Endodermal cell (in vitro differentiated cells): ENCODE results near the gene UPP1. TPM values are rescaled to one million over a fixed set of nuclear protein-coding genes. Genes with fewer than 3 reads are reported as not detected.
A peak's percentile ranks its signal among the peaks of the same experiment; 100 is the strongest.
"Not testable (repeated sequence)": the region's sequence is repeated elsewhere in the genome, so short reads cannot be mapped to it uniquely, and the experiment has no call there.

Experiments used
- DNase-seq: peaks from one replicate; pipeline ENCODE4 v3.0.0-alpha.2; 2017
- H3K27ac ChIP-seq: 2 replicates; pipeline ENCODE4 v1.5.1; 2013; ENCODE audit warnings: mild to moderate bottlenecking, low read depth, low read length, moderate library complexity
- H3K27me3 ChIP-seq: 2 replicates; pipeline ENCODE4 v1.6.1; 2013; ENCODE audit warnings: mild to moderate bottlenecking, low read length, moderate library complexity; ENCODE audit not compliant: insufficient read depth, control insufficient read depth, poor library complexity, severe bottlenecking
- H3K36me3 ChIP-seq: 2 replicates; pipeline ENCODE4 v1.7.0; 2013; ENCODE audit warnings: mild to moderate bottlenecking, low read length, moderate library complexity; ENCODE audit not compliant: control insufficient read depth, insufficient read depth
- H3K4me1 ChIP-seq: one replicate; pipeline ENCODE4 v1.7.0; 2013; ENCODE audit warnings: low read length; ENCODE audit not compliant: control insufficient read depth, insufficient read depth
- H3K4me3 ChIP-seq: 2 replicates; pipeline ENCODE4 v1.5.1; 2013; ENCODE audit warnings: mild to moderate bottlenecking, low read length, moderate library complexity
- H3K9ac ChIP-seq: 2 replicates; pipeline ENCODE4 v1.6.1; 2013; ENCODE audit warnings: mild to moderate bottlenecking, low read length, moderate library complexity; ENCODE audit not compliant: poor library complexity, severe bottlenecking; ENCODE audit errors: extremely low read depth
- H3K9me3 ChIP-seq: 2 replicates; pipeline ENCODE4 v1.6.1; 2013; ENCODE audit warnings: mild to moderate bottlenecking, low read length, moderate library complexity; ENCODE audit not compliant: control insufficient read depth
- H3K27ac Mint-ChIP-seq: 2 replicates; pipeline ENCODE4 v1.8.0; 2020; ENCODE audit warnings: mixed read lengths
- H3K27me3 Mint-ChIP-seq: 2 replicates; pipeline ENCODE4 v1.8.0; 2021; ENCODE audit warnings: mild to moderate bottlenecking, mixed read lengths; ENCODE audit not compliant: insufficient read depth
- H3K36me3 Mint-ChIP-seq: 2 replicates; pipeline ENCODE4 v1.8.0; 2020; ENCODE audit warnings: low read depth, mixed read lengths
- H3K4me1 Mint-ChIP-seq: 2 replicates; pipeline ENCODE4 v1.8.0; 2020; ENCODE audit warnings: mixed read lengths
- H3K4me3 Mint-ChIP-seq: 2 replicates; pipeline ENCODE4 v1.8.0; 2020; ENCODE audit warnings: mild to moderate bottlenecking, moderate library complexity, mixed read lengths
- H3K9me3 Mint-ChIP-seq: 2 replicates; pipeline ENCODE4 v1.8.0; 2020; ENCODE audit warnings: mild to moderate bottlenecking, mixed read lengths
- WGBS, 2 experiments: methylation state at CpG; one replicate each; pipeline versions ENCODE4 v1.1.5 to v1.1.7; 2013; ENCODE audit warnings: missing lambda C conversion rate in 2 of 2, mixed read lengths in 1 of 2; ENCODE audit not compliant: insufficient coverage in 1 of 2, insufficient read length in 1 of 2; 5-methylcytosine and 5-hydroxymethylcytosine counted together
- total RNA-seq, 2 donors: library from RNA; stranded (reverse); fragmentation: NEBNext Ultra II Directional in 1 of 2; extraction: Animal tissue kit (Norgen Biotek cat#: 25700) in 1 of 2; gene quantifications; 2 replicates in 1 of 2; 3 replicates in 1 of 2; pipeline ENCODE4 v1.2.1, GENCODE V29; 2021
- TF ChIP-seq, protein P1 (sequence below): fragments of 200-600 bp; sonication (generic); conservative IDR thresholded peaks from 2 replicates; pipeline ENCODE4 v1.5.0; 2021; ENCODE audit warnings: antibody characterized with exemption, mild to moderate bottlenecking

The UPP1 gene
- total RNA-seq, 2 donors from 2014 or later, result 40.5 to 46.3 TPM

GRCh38 chr7:48118041-48118440 is 29.0 kb downstream of the UPP1 start:
- 92 to 98% methylated on average over 6 to 10 of the region's 10 CpGs for WGBS, 2 experiments
- Mint-ChIP-seq H3K9me3 (peaks cover 26% of the 10 kb centered on the region), H3K4me1 (no peaks in the 10 kb centered on the region), H3K4me3 (no peak overlapping the region), H3K27ac (no peak overlapping the region), H3K27me3 (peaks cover 3% of the 10 kb centered on the region), H3K36me3 (no peaks in the 10 kb centered on the region)
- Histone ChIP-seq H3K27ac (no peak overlapping the region), H3K9me3 (peaks cover 10% of the 10 kb centered on the region), H3K27me3 (no peaks in the 10 kb centered on the region), H3K4me1 (no peaks in the 10 kb centered on the region), H3K9ac (no peak overlapping the region), H3K4me3 (no peak overlapping the region), H3K36me3 (no peaks in the 10 kb centered on the region)
- DNase-seq, result no peak
- TF ChIP-seq, protein P1, sequence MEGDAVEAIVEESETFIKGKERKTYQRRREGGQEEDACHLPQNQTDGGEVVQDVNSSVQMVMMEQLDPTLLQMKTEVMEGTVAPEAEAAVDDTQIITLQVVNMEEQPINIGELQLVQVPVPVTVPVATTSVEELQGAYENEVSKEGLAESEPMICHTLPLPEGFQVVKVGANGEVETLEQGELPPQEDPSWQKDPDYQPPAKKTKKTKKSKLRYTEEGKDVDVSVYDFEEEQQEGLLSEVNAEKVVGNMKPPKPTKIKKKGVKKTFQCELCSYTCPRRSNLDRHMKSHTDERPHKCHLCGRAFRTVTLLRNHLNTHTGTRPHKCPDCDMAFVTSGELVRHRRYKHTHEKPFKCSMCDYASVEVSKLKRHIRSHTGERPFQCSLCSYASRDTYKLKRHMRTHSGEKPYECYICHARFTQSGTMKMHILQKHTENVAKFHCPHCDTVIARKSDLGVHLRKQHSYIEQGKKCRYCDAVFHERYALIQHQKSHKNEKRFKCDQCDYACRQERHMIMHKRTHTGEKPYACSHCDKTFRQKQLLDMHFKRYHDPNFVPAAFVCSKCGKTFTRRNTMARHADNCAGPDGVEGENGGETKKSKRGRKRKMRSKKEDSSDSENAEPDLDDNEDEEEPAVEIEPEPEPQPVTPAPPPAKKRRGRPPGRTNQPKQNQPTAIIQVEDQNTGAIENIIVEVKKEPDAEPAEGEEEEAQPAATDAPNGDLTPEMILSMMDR, result no peak

DNA sequence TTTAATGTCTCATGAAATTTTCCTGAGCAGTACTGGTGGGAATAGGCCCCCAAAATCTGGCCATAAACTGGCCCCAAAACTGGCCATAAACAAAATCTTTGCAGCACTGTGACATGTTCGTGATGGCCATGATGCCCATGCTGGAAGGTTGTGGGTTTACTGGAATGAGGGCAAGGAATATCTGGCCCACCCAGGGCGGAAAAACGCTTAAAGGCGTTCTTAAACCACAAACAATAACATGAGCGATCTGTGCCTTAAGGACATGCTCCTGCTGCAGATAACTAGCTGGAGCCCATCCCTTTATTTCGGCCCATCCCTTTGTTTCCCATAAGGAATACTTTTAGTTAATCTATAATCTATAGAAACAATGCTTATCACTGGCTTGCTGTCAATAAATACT is 31.5 kb downstream of the UPP1 start:
- not testable (repeated sequence) for H3K4me1 Mint-ChIP-seq, H3K27ac ChIP-seq

GRCh38 chr7:48126037-48126436 is 37.0 kb downstream of the UPP1 start:
- 91 to 93% methylated on average over 2 of the region's 2 CpGs for WGBS, 2 experiments
- Mint-ChIP-seq H3K4me3 (no peak overlapping the region), H3K4me1 (peaks cover 19% of the 10 kb centered on the region), H3K27me3 (no peaks in the 10 kb centered on the region), H3K27ac (no peak overlapping the region), H3K36me3 (no peaks in the 10 kb centered on the region), H3K9me3 (peaks cover 60% of the 10 kb centered on the region)
- Histone ChIP-seq H3K9me3 (peaks cover 70% of the 10 kb centered on the region), H3K27ac (no peak overlapping the region), H3K4me3 (no peak overlapping the region), H3K27me3 (no peaks in the 10 kb centered on the region), H3K4me1 (peaks cover 15% of the 10 kb centered on the region), H3K9ac (no peak overlapping the region), H3K36me3 (no peaks in the 10 kb centered on the region)
- TF ChIP-seq, protein P1, result no peak
- DNase-seq, result no peak

More for the DNA sequence above, 31.5 kb downstream of the UPP1 start:
- not testable (repeated sequence) for H3K4me3 ChIP-seq, H3K27me3 Mint-ChIP-seq, H3K9ac ChIP-seq, DNase-seq, H3K27me3 ChIP-seq, H3K27ac Mint-ChIP-seq, H3K36me3 Mint-ChIP-seq, H3K4me1 ChIP-seq, H3K4me3 Mint-ChIP-seq, H3K36me3 ChIP-seq
- H3K9me3 Mint-ChIP-seq, result peaks cover 43% of the 10 kb centered on the region
- WGBS, 2 experiments, result 95 to 100% methylated on average over 2 to 6 of the region's 6 CpGs
- peaks cover 28% of the 10 kb centered on the region for H3K9me3 ChIP-seq

GRCh38 chr7:48130658-48131108 is 41.6 kb downstream of the UPP1 start:
- Mint-ChIP-seq H3K36me3 (peaks cover 15% of the 10 kb centered on the region), H3K4me1 (peaks cover 19% of the 10 kb centered on the region), H3K4me3 (no peak overlapping the region), H3K27me3 (no peaks in the 10 kb centered on the region), H3K27ac (no peak overlapping the region), H3K9me3 (peaks cover 63% of the 10 kb centered on the region)
- H3K4me3 ChIP-seq, result peak overlapping the region; percentile 71
- peaks cover 88% of the 10 kb centered on the region for H3K9me3 ChIP-seq
- H3K4me1 ChIP-seq, result peaks cover 15% of the 10 kb centered on the region
- H3K27ac ChIP-seq, result no peak overlapping the region
- TF ChIP-seq, protein P1, result no peak
- H3K36me3 ChIP-seq, result no peaks in the 10 kb centered on the region
- DNase-seq, result no peak
- H3K27me3 ChIP-seq, result no peaks in the 10 kb centered on the region
- H3K9ac ChIP-seq, result no peak overlapping the region
